ENCODE measurements around the gene TTLL5.

Gene TTLL5

DNA sequence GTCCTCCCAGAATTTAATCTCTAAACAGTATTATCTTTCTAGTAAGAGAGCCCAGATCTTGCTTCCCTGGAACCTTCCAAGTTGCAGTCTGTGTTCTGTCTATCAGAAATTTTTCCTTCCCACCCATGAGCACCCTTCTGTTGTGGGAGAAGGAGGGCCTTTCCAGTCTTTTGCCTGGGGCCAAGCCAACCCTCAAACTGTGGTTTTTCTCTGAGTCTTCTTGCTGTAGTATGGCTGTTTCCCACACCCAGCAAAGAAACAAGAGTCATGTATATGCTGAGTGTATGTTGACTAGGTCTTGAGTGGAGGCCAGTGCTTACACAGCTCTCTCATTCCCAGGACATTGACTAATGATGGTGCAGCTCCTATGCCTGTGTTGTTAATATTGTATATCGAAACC is 216.2 kb downstream of the TTLL5 start:
- TF ChIP-seq, protein P1, sequence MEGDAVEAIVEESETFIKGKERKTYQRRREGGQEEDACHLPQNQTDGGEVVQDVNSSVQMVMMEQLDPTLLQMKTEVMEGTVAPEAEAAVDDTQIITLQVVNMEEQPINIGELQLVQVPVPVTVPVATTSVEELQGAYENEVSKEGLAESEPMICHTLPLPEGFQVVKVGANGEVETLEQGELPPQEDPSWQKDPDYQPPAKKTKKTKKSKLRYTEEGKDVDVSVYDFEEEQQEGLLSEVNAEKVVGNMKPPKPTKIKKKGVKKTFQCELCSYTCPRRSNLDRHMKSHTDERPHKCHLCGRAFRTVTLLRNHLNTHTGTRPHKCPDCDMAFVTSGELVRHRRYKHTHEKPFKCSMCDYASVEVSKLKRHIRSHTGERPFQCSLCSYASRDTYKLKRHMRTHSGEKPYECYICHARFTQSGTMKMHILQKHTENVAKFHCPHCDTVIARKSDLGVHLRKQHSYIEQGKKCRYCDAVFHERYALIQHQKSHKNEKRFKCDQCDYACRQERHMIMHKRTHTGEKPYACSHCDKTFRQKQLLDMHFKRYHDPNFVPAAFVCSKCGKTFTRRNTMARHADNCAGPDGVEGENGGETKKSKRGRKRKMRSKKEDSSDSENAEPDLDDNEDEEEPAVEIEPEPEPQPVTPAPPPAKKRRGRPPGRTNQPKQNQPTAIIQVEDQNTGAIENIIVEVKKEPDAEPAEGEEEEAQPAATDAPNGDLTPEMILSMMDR (IDR thresholded peaks at IDR 0.05; ENCODE audit: insufficient read depth, low read length, poor library complexity, severe bottlenecking): no peak
- no peak for TF ChIP-seq EZH2phosphoT487 (conservative IDR thresholded peaks at IDR 0.05; ENCODE audit: low read length)
- H3K9me2 ChIP-seq (replicated peaks; ENCODE audit: insufficient read depth, low read length): no peaks in the 10 kb centered on the region
- H3K27ac ChIP-seq (ENCODE audit: low read depth, low read length): no peak overlapping the region
- no peaks in the 10 kb centered on the region for H3K9me3 ChIP-seq (ENCODE audit: insufficient read depth, low read length)
- no peaks in the 10 kb centered on the region for H3K36me3 ChIP-seq (ENCODE audit: low read length)
- no peaks in the 10 kb centered on the region for H4K20me1 ChIP-seq (ENCODE audit: low read depth, low read length)
- H3F3A ChIP-seq (ENCODE audit: insufficient read depth): no peaks in the 10 kb centered on the region
- H3K9ac ChIP-seq (ENCODE audit: low read length): no peak overlapping the region
- H3K4me2 ChIP-seq (ENCODE audit: low read depth, low read length, poor library complexity, severe bottlenecking): no peak overlapping the region
- H2AFZ ChIP-seq (ENCODE audit: low read depth, low read length, severe bottlenecking): no peak overlapping the region
- H3K27me3 ChIP-seq (ENCODE audit: low read length): no peaks in the 10 kb centered on the region
- H3K4me3 ChIP-seq (ENCODE audit: insufficient read depth, low read length, poor library complexity, severe bottlenecking): no peak overlapping the region
- no peaks in the 10 kb centered on the region for H3K79me2 ChIP-seq (ENCODE audit: insufficient read depth, low read length)

GRCh38 chr14:75877884-75878283 is 216.8 kb downstream of the TTLL5 start:
- Histone ChIP-seq H4K20me1 (ENCODE audit: low read depth, low read length) (no peaks in the 10 kb centered on the region), H3K9ac (ENCODE audit: low read length) (no peak overlapping the region), H3K36me3 (ENCODE audit: low read length) (no peaks in the 10 kb centered on the region), H3K4me3 (ENCODE audit: insufficient read depth, low read length, poor library complexity, severe bottlenecking) (no peak overlapping the region), H3K27me3 (ENCODE audit: low read length) (no peaks in the 10 kb centered on the region), H3K79me2 (ENCODE audit: insufficient read depth, low read length) (no peaks in the 10 kb centered on the region), H3K9me3 (ENCODE audit: insufficient read depth, low read length) (no peaks in the 10 kb centered on the region), H3K4me2 (ENCODE audit: low read depth, low read length, poor library complexity, severe bottlenecking) (no peak overlapping the region), H3K9me2 (replicated peaks; ENCODE audit: insufficient read depth, low read length) (no peaks in the 10 kb centered on the region), H3F3A (ENCODE audit: insufficient read depth) (no peaks in the 10 kb centered on the region), H3K27ac (ENCODE audit: low read depth, low read length) (no peak overlapping the region), H2AFZ (ENCODE audit: low read depth, low read length, severe bottlenecking) (no peak overlapping the region)
- TF ChIP-seq, protein P1 (IDR thresholded peaks at IDR 0.05; ENCODE audit: insufficient read depth, low read length, poor library complexity, severe bottlenecking): no peak
- no peak for TF ChIP-seq EZH2phosphoT487 (conservative IDR thresholded peaks at IDR 0.05; ENCODE audit: low read length)

GRCh38 chr14:75879031-75879430 is 218.0 kb downstream of the TTLL5 start:
- no peaks in the 10 kb centered on the region for H3K9me3 ChIP-seq (ENCODE audit: insufficient read depth, low read length)
- no peak overlapping the region for H3K4me2 ChIP-seq (ENCODE audit: low read depth, low read length, poor library complexity, severe bottlenecking)
- no peak overlapping the region for H2AFZ ChIP-seq (ENCODE audit: low read depth, low read length, severe bottlenecking)
- no peaks in the 10 kb centered on the region for H3K27me3 ChIP-seq (ENCODE audit: low read length)
- H4K20me1 ChIP-seq (ENCODE audit: low read depth, low read length): no peaks in the 10 kb centered on the region
- H3K79me2 ChIP-seq (ENCODE audit: insufficient read depth, low read length): no peaks in the 10 kb centered on the region
- no peaks in the 10 kb centered on the region for H3F3A ChIP-seq (ENCODE audit: insufficient read depth)
- no peak overlapping the region for H3K27ac ChIP-seq (ENCODE audit: low read depth, low read length)
- no peak overlapping the region for H3K9ac ChIP-seq (ENCODE audit: low read length)
- TF ChIP-seq EZH2phosphoT487 (conservative IDR thresholded peaks at IDR 0.05; ENCODE audit: low read length): no peak
- TF ChIP-seq, protein P1 (IDR thresholded peaks at IDR 0.05; ENCODE audit: insufficient read depth, low read length, poor library complexity, severe bottlenecking): no peak
- H3K4me3 ChIP-seq (ENCODE audit: insufficient read depth, low read length, poor library complexity, severe bottlenecking): no peak overlapping the region
- no peaks in the 10 kb centered on the region for H3K9me2 ChIP-seq (replicated peaks; ENCODE audit: insufficient read depth, low read length)
- H3K36me3 ChIP-seq (ENCODE audit: low read length): no peaks in the 10 kb centered on the region

Data from SU-DHL-6 (cell line).